ENCODE data around the gene LMCD1. TPM values are rescaled to one million over a fixed set of nuclear protein-coding genes. Genes with fewer than 3 reads are reported as not detected.
A peak's percentile ranks its signal among the peaks of the same experiment; 100 is the strongest.

The LMCD1 gene
- total and polyA plus RNA-seq, 4 donors = 33.6 to 179 (median 98.4) TPM

GRCh38 chr3:8576436-8576835 is 74.8 kb downstream of the LMCD1 start:
- Histone ChIP-seq H3K4me1 (ENCODE audit: control insufficient read depth in 5 of 5, insufficient read depth in 5 of 5, low read length in 5 of 5) (peaks cover 0 to 18% (median 4%) of the 10 kb centered on the region in 5 donors), H3K27ac (ENCODE audit: low read depth in 1 of 2, low read length in 1 of 2) (peak overlapping the region in 1 of 2 donors; percentile 59), H3K9ac (ENCODE audit: insufficient read depth in 1 of 2, low read length in 2 of 2) (no peak overlapping the region), H3K27me3 (ENCODE audit: control insufficient read depth in 3 of 3, insufficient read depth in 3 of 3, low read length in 2 of 3) (no peaks in the 10 kb centered on the region), H3K4me3 (no peak overlapping the region), H3K9me3 (ENCODE audit: control insufficient read depth in 4 of 4, insufficient read depth in 3 of 4, low read length in 3 of 4) (no peaks in the 10 kb centered on the region), H3K36me3 (ENCODE audit: control insufficient read depth in 4 of 4, insufficient read depth in 4 of 4, low read length in 4 of 4) (peaks cover 2 to 6% (median 4%) of the 10 kb centered on the region in 4 donors)
- no peak for TF ChIP-seq CTCF (IDR thresholded peaks at IDR 0.05; ENCODE audit: control extremely low read depth, extremely low read depth)
- ATAC-seq (ENCODE audit: insufficient read depth, low FRiP score) = no peak
- DNase-seq = no peak
- 78 to 87% methylated on average over 6 of the region's 6 CpGs for WGBS, 2 donors

- H3K9me3 ChIP-seq (ENCODE audit: control insufficient read depth in 4 of 4, insufficient read depth in 3 of 4, low read length in 3 of 4) = no peaks in the 10 kb centered on the region
- TF ChIP-seq CTCF (IDR thresholded peaks at IDR 0.05; ENCODE audit: control extremely low read depth, extremely low read depth) = no peak
- H3K27ac ChIP-seq (ENCODE audit: low read depth in 1 of 2, low read length in 1 of 2) = peak overlapping the region in 1 of 2 donors; percentile 20
- no peak overlapping the region for H3K9ac ChIP-seq (ENCODE audit: insufficient read depth in 1 of 2, low read length in 2 of 2)
- 75 to 84% methylated on average over 5 of the region's 5 CpGs for WGBS, 2 donors
- H3K4me1 ChIP-seq (ENCODE audit: control insufficient read depth in 5 of 5, insufficient read depth in 5 of 5, low read length in 5 of 5) = peaks cover 0 to 23% (median 6%) of the 10 kb centered on the region in 5 donors
- H3K27me3 ChIP-seq (ENCODE audit: control insufficient read depth in 3 of 3, insufficient read depth in 3 of 3, low read length in 2 of 3) = no peaks in the 10 kb centered on the region
- H3K36me3 ChIP-seq (ENCODE audit: control insufficient read depth in 4 of 4, insufficient read depth in 4 of 4, low read length in 4 of 4) = peaks cover 2 to 6% (median 3%) of the 10 kb centered on the region in 4 donors
- H3K4me3 ChIP-seq = no peak overlapping the region
- ATAC-seq (ENCODE audit: insufficient read depth, low FRiP score) = no peak
- peak in 2 of 3 donors; percentile 23 for DNase-seq
Observed at GRCh38 chr3:8576841-8577571, 75.4 kb downstream of the LMCD1 start.

GRCh38 chr3:8578282-8578681 is 76.7 kb downstream of the LMCD1 start:
- no peak overlapping the region for H3K9ac ChIP-seq (ENCODE audit: insufficient read depth in 1 of 2, low read length in 2 of 2)
- H3K4me1 ChIP-seq (ENCODE audit: control insufficient read depth in 5 of 5, insufficient read depth in 5 of 5, low read length in 5 of 5) = peaks cover 0 to 23% (median 15%) of the 10 kb centered on the region in 5 donors
- DNase-seq (no peak), ATAC-seq (ENCODE audit: insufficient read depth, low FRiP score) (no peak)
- no peaks in the 10 kb centered on the region for H3K27me3 ChIP-seq (ENCODE audit: control insufficient read depth in 3 of 3, insufficient read depth in 3 of 3, low read length in 2 of 3)
- H3K4me3 ChIP-seq = no peak overlapping the region
- WGBS, 2 donors = 76 to 87% methylated on average over 4 of the region's 4 CpGs
- H3K9me3 ChIP-seq (ENCODE audit: control insufficient read depth in 4 of 4, insufficient read depth in 3 of 4, low read length in 3 of 4) = no peaks in the 10 kb centered on the region
- peak overlapping the region in 1 of 2 donors; percentile 25 for H3K27ac ChIP-seq (ENCODE audit: low read depth in 1 of 2, low read length in 1 of 2)
- no peak for TF ChIP-seq CTCF (IDR thresholded peaks at IDR 0.05; ENCODE audit: control extremely low read depth, extremely low read depth)
- peaks cover 0 to 6% (median 2%) of the 10 kb centered on the region in 4 donors for H3K36me3 ChIP-seq (ENCODE audit: control insufficient read depth in 4 of 4, insufficient read depth in 4 of 4, low read length in 4 of 4)
